DND-41 (cell line): ENCODE results near the gene SPATA31C2.
"Not testable (repeated sequence)": the region's sequence is repeated elsewhere in the genome, so short reads cannot be mapped to it uniquely, and the experiment has no call there.

ENCODE experiments used
- EZH2 ChIP-seq: IDR thresholded peaks from 3 replicates; pipeline ENCODE4 v1.6.1; 2012; ENCODE audit warnings: borderline replicate concordance, low read depth, mild to moderate bottlenecking, moderate library complexity, low read length, inconsistent platforms; ENCODE audit not compliant: severe bottlenecking
- TF ChIP-seq, protein P1 (sequence below): IDR thresholded peaks from 2 replicates; pipeline ENCODE4 v1.5.1; 2012; ENCODE audit warnings: borderline replicate concordance, low read length, moderate library complexity, mild to moderate bottlenecking; ENCODE audit not compliant: poor library complexity, severe bottlenecking; ENCODE audit errors: extremely low read depth

DNA sequence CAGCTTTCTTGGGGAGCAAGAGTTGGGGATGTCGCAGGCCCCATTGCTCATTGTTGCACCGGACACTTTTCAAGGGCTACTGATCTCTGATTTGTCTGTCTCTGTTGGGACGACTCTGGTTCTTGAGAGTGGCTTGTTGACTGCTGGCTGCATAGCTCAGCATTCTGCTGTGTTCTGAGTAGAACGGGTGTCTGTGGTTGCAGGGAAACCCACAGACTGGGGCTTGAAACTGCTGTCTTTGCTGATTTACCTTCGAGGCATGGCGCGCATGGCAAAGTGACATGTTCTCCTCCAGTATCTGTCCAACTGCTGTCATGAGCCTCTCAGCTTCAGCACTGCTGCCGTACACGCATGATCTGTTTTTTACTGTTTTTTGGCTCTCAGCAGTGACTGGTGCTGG is 8.7 kb downstream of the SPATA31C2 start:
- TF ChIP-seq, protein P1, sequence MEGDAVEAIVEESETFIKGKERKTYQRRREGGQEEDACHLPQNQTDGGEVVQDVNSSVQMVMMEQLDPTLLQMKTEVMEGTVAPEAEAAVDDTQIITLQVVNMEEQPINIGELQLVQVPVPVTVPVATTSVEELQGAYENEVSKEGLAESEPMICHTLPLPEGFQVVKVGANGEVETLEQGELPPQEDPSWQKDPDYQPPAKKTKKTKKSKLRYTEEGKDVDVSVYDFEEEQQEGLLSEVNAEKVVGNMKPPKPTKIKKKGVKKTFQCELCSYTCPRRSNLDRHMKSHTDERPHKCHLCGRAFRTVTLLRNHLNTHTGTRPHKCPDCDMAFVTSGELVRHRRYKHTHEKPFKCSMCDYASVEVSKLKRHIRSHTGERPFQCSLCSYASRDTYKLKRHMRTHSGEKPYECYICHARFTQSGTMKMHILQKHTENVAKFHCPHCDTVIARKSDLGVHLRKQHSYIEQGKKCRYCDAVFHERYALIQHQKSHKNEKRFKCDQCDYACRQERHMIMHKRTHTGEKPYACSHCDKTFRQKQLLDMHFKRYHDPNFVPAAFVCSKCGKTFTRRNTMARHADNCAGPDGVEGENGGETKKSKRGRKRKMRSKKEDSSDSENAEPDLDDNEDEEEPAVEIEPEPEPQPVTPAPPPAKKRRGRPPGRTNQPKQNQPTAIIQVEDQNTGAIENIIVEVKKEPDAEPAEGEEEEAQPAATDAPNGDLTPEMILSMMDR: not testable (repeated sequence)
- TF ChIP-seq EZH2: not testable (repeated sequence)
